Kidney epithelial cell (primary cell): ENCODE data around the gene SMCHD1. TPM values are rescaled to one million over a fixed set of nuclear protein-coding genes. Genes with fewer than 3 reads are reported as not detected.

ENCODE experiments used
- DNase-seq: peaks from one replicate; pipeline ENCODE4 v3.0.0-alpha.2; 2010; ENCODE audit warnings: low read depth
- H3K27me3 ChIP-seq: 2 replicates; pipeline ENCODE4 v1.6.0; 2011; ENCODE audit warnings: low read length; ENCODE audit not compliant: control insufficient read depth, insufficient read depth
- H3K36me3 ChIP-seq: 2 replicates; pipeline ENCODE4 v1.5.1; 2011; ENCODE audit warnings: low read length; ENCODE audit not compliant: control insufficient read depth, insufficient read depth
- H3K4me3 ChIP-seq: 2 replicates; pipeline ENCODE4 v1.5.1; 2011; ENCODE audit warnings: low read depth, mild to moderate bottlenecking, control low read depth, low read length
- CTCF ChIP-seq: IDR thresholded peaks from 2 replicates; pipeline ENCODE4 v1.5.1; 2011; ENCODE audit warnings: mild to moderate bottlenecking, moderate library complexity, low read length, control low read depth, inconsistent platforms; ENCODE audit not compliant: insufficient read depth, poor library complexity, severe bottlenecking
- total RNA-seq: library from RNA; depleted of rRNA; stranded (reverse); fragments of >200 nt; gene quantifications from 2 replicates; pipeline ENCODE4 v1.2.3, GENCODE V29; 2015

Gene SMCHD1
- total RNA-seq, 1 donor from 2014 or later: 28.0 TPM

- DNase-seq: no peak
- no peak for TF ChIP-seq CTCF
- Histone ChIP-seq H3K36me3 (no peaks in the 10 kb centered on the region), H3K4me3 (no peak overlapping the region), H3K27me3 (no peaks in the 10 kb centered on the region)
These were observed 19.3 kb upstream of the SMCHD1 start for GRCh38 chr18:2636126-2636631.

DNA sequence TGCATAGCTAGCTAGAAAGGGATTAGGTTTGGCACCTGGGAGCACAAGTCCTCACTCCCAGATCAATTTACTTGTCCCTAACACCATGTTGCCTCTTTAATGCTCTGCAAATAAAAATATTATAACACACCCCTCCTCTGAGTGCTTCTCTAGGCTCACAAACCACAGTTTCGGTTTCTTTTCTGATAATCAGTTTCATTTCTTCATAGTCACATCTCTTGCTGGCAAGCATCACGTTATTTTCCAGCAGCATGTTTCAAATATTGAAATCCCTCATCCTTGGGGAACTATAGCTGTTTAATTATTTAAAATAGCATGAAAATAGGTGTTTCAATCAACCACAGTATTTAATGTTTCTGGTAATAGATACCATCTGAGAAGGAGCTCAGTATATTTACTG lies 13.9 kb upstream of the SMCHD1 start:
- no peak for TF ChIP-seq CTCF
- no peaks in the 10 kb centered on the region for H3K27me3 ChIP-seq
- no peak for DNase-seq
- H3K36me3 ChIP-seq: no peaks in the 10 kb centered on the region
- H3K4me3 ChIP-seq: no peak overlapping the region

- no peaks in the 10 kb centered on the region for H3K27me3 ChIP-seq
- no peak for TF ChIP-seq CTCF
- H3K4me3 ChIP-seq: no peak overlapping the region
- H3K36me3 ChIP-seq: no peaks in the 10 kb centered on the region
- DNase-seq: no peak
These were observed 12.8 kb upstream of the SMCHD1 start for GRCh38 chr18:2642771-2643170.

DNA sequence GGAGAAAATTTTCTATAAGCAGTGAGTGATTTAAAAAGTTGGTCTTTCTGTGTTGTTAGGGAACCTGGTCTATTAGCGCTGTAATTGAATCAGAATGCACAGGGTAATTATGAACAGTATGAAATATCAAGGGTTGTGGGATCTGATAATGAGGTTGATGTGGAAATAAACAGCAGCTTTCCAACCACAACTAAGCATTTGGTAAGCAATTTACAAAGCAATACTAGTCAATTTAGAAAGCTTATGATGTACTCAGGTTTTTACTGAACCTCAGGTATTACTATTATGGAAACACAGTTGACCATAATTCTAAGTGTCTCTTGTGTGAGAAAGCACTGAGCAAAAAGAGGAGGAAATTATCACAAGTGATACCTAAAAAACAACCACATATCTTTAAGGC lies 11.0 kb upstream of the SMCHD1 start:
- DNase-seq: no peak
- Histone ChIP-seq H3K36me3 (no peaks in the 10 kb centered on the region), H3K4me3 (no peak overlapping the region), H3K27me3 (no peaks in the 10 kb centered on the region)
- no peak for TF ChIP-seq CTCF

- TF ChIP-seq CTCF: no peak
- Histone ChIP-seq H3K36me3 (no peaks in the 10 kb centered on the region), H3K4me3 (no peak overlapping the region), H3K27me3 (no peaks in the 10 kb centered on the region)
- no peak for DNase-seq
These were observed 3.5 kb upstream of the SMCHD1 start for GRCh38 chr18:2651981-2652380.

GRCh38 chr18:2653467-2653866 lies 2.1 kb upstream of the SMCHD1 start:
- H3K36me3 ChIP-seq: no peaks in the 10 kb centered on the region
- TF ChIP-seq CTCF: no peak
- H3K4me3 ChIP-seq: no peak overlapping the region
- no peaks in the 10 kb centered on the region for H3K27me3 ChIP-seq
- no peak for DNase-seq
